BLaER1 (cell line): Measurements from ENCODE around the gene DLEU7.

Experiments used
- H3K27ac ChIP-seq: shearing (Covaris generic); formaldehyde crosslinking; 2 replicates; pipeline ENCODE4 v1.8.1; 2022
- H3K27me3 ChIP-seq: shearing (Covaris generic); formaldehyde crosslinking; 2 replicates; pipeline ENCODE4 v1.8.1; 2022
- H3K36me3 ChIP-seq: shearing (Covaris generic); formaldehyde crosslinking; 2 replicates; pipeline ENCODE4 v1.8.1; 2022
- H3K4me1 ChIP-seq: shearing (Covaris generic); formaldehyde crosslinking; 2 replicates; pipeline ENCODE4 v1.8.1; 2022
- H3K4me2 ChIP-seq: shearing (Covaris generic); formaldehyde crosslinking; 2 replicates; pipeline ENCODE4 v1.8.1; 2022
- H3K4me3 ChIP-seq: shearing (Covaris generic); formaldehyde crosslinking; 2 replicates; pipeline ENCODE4 v1.8.1; 2022
- H3K9ac ChIP-seq: shearing (Covaris generic); formaldehyde crosslinking; 2 replicates; pipeline ENCODE4 v1.8.1; 2022
- H3K9me3 ChIP-seq: shearing (Covaris generic); formaldehyde crosslinking; 2 replicates; pipeline ENCODE4 v1.8.1; 2022
- H4K20me1 ChIP-seq: shearing (Covaris generic); formaldehyde crosslinking; 2 replicates; pipeline ENCODE4 v1.8.1; 2022
- Cebpa-rat ChIP-seq: shearing (Covaris generic); IDR thresholded peaks from 2 replicates; pipeline ENCODE4 v1.8.1; 2022

DLEU7 gene

GRCh38 chr13:50800091-50800739, 43.3 kb downstream of the DLEU7 start:
- TF ChIP-seq Cebpa-rat, result no peak

GRCh38 chr13:50798923-50799322, 44.6 kb downstream of the DLEU7 start:
- Histone ChIP-seq H4K20me1 (no peaks in the 10 kb centered on the region), H3K27ac (no peak overlapping the region), H3K9ac (no peak overlapping the region), H3K9me3 (no peaks in the 10 kb centered on the region), H3K4me1 (peaks cover 36% of the 10 kb centered on the region), H3K36me3 (no peaks in the 10 kb centered on the region), H3K4me2 (peak overlapping the region; percentile 61; the same call in 1 of the 2 replicates), H3K4me3 (no peak overlapping the region), H3K27me3 (no peaks in the 10 kb centered on the region)
- no peak for TF ChIP-seq Cebpa-rat

More at GRCh38 chr13:50800091-50800739, 43.3 kb downstream of the DLEU7 start:
- no peaks in the 10 kb centered on the region for H4K20me1 ChIP-seq
- H3K4me2 ChIP-seq, result peak overlapping the region; percentile 61
- no peaks in the 10 kb centered on the region for H3K36me3 ChIP-seq
- no peak overlapping the region for H3K4me3 ChIP-seq
- peak overlapping the region; percentile 5; the same call in 1 of the 2 replicates for H3K9ac ChIP-seq
- peaks cover 36% of the 10 kb centered on the region for H3K4me1 ChIP-seq
- H3K9me3 ChIP-seq, result no peaks in the 10 kb centered on the region
- H3K27ac ChIP-seq, result peak overlapping the region; percentile 35
- no peaks in the 10 kb centered on the region for H3K27me3 ChIP-seq

- H3K27ac ChIP-seq, result no peak overlapping the region
- H3K27me3 ChIP-seq, result no peaks in the 10 kb centered on the region
- H3K36me3 ChIP-seq, result no peaks in the 10 kb centered on the region
- H3K4me2 ChIP-seq, result no peak overlapping the region
- no peaks in the 10 kb centered on the region for H4K20me1 ChIP-seq
- TF ChIP-seq Cebpa-rat, result no peak
- peaks cover 34% of the 10 kb centered on the region for H3K4me1 ChIP-seq
- H3K9me3 ChIP-seq, result peaks cover 10% of the 10 kb centered on the region
- H3K9ac ChIP-seq, result no peak overlapping the region
- no peak overlapping the region for H3K4me3 ChIP-seq
Measured at GRCh38 chr13:50797091-50797490, 46.4 kb downstream of the DLEU7 start.

DNA sequence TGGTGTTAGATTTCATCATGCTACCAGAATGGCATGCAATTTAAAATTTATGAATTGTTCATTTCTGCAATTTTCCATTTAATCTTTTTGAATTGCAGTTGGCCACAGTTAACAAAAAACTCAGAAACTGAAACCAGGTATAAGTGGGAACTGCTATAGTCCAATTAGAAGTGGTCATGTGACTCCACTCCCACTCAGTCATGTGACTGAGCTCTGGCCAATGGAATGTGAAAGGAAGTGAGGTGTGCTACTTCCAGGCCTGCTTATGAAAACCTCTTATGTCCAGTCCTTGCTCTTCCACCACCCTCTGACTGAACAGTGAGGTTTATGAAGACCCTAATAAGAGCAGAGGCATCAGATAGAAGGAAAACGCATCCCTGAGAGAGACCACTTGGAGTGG, 47.0 kb downstream of the DLEU7 start:
- no peaks in the 10 kb centered on the region for H4K20me1 ChIP-seq
- H3K4me3 ChIP-seq, result no peak overlapping the region
- peaks cover 28% of the 10 kb centered on the region for H3K4me1 ChIP-seq
- no peak overlapping the region for H3K9ac ChIP-seq
- no peak overlapping the region for H3K4me2 ChIP-seq
- no peaks in the 10 kb centered on the region for H3K27me3 ChIP-seq
- TF ChIP-seq Cebpa-rat, result no peak
- H3K27ac ChIP-seq, result no peak overlapping the region
- peaks cover 10% of the 10 kb centered on the region for H3K9me3 ChIP-seq
- H3K36me3 ChIP-seq, result no peaks in the 10 kb centered on the region

- H4K20me1 ChIP-seq, result no peaks in the 10 kb centered on the region
- no peak overlapping the region for H3K4me2 ChIP-seq
- H3K27me3 ChIP-seq, result no peaks in the 10 kb centered on the region
- TF ChIP-seq Cebpa-rat, result no peak
- no peaks in the 10 kb centered on the region for H3K36me3 ChIP-seq
- peaks cover 6% of the 10 kb centered on the region for H3K4me1 ChIP-seq
- no peak overlapping the region for H3K27ac ChIP-seq
- no peak overlapping the region for H3K4me3 ChIP-seq
- peaks cover 10% of the 10 kb centered on the region for H3K9me3 ChIP-seq
- H3K9ac ChIP-seq, result no peak overlapping the region
Measured at GRCh38 chr13:50794226-50794625, 49.3 kb downstream of the DLEU7 start.

GRCh38 chr13:50793026-50793425, 50.5 kb downstream of the DLEU7 start:
- Histone ChIP-seq H3K36me3 (no peaks in the 10 kb centered on the region), H3K4me2 (no peak overlapping the region), H3K9ac (no peak overlapping the region), H3K9me3 (peaks cover 10% of the 10 kb centered on the region), H3K27ac (no peak overlapping the region), H3K4me3 (no peak overlapping the region), H3K4me1 (no peaks in the 10 kb centered on the region), H4K20me1 (no peaks in the 10 kb centered on the region), H3K27me3 (no peaks in the 10 kb centered on the region)
- no peak for TF ChIP-seq Cebpa-rat

DNA sequence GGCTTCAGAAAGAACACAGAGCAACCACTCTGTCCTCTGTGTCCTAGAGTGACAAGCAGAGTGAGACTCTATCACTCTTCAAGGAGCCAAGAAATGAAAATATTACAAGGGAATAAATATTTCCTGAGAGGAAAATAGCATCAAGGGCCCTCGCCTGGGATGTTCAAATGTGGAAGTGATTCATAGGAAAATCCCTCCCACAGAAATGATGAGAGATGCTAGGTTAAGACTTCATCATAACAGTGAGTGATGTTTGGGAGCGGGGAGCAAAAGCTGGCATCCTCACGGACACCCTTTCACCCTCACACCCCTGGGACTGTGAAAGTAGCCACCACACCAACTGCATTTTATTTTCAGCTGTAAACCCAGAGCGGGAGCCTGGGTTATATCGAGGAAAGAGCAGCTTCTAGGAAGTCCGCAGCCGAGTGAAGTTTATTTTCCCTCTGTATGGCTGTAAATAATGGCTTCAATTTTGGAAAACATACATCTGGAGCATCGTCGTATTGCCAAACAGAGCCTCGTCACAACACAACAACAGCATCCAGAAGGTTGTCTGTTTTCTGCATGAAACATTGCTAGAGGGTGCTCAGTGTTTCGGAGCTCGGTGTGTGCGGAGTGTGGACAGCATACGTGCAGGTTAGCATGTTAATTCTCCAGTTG, 54.8 kb downstream of the DLEU7 start:
- TF ChIP-seq Cebpa-rat, result no peak
- peaks cover 10% of the 10 kb centered on the region for H3K9me3 ChIP-seq
- H3K4me2 ChIP-seq, result no peak overlapping the region
- H4K20me1 ChIP-seq, result no peaks in the 10 kb centered on the region
- H3K9ac ChIP-seq, result no peak overlapping the region
- H3K4me1 ChIP-seq, result no peaks in the 10 kb centered on the region
- no peaks in the 10 kb centered on the region for H3K36me3 ChIP-seq
- H3K4me3 ChIP-seq, result no peak overlapping the region
- no peaks in the 10 kb centered on the region for H3K27me3 ChIP-seq
- no peak overlapping the region for H3K27ac ChIP-seq

- no peaks in the 10 kb centered on the region for H4K20me1 ChIP-seq
- TF ChIP-seq Cebpa-rat, result no peak
- H3K27me3 ChIP-seq, result no peaks in the 10 kb centered on the region
- H3K4me3 ChIP-seq, result no peak overlapping the region
- H3K9ac ChIP-seq, result no peak overlapping the region
- H3K9me3 ChIP-seq, result no peaks in the 10 kb centered on the region
- H3K36me3 ChIP-seq, result no peaks in the 10 kb centered on the region
- H3K27ac ChIP-seq, result no peak overlapping the region
- no peak overlapping the region for H3K4me2 ChIP-seq
- H3K4me1 ChIP-seq, result peaks cover 6% of the 10 kb centered on the region; the same call in 1 of the 2 replicates
Measured at GRCh38 chr13:50787316-50788195, 55.9 kb downstream of the DLEU7 start.

DNA sequence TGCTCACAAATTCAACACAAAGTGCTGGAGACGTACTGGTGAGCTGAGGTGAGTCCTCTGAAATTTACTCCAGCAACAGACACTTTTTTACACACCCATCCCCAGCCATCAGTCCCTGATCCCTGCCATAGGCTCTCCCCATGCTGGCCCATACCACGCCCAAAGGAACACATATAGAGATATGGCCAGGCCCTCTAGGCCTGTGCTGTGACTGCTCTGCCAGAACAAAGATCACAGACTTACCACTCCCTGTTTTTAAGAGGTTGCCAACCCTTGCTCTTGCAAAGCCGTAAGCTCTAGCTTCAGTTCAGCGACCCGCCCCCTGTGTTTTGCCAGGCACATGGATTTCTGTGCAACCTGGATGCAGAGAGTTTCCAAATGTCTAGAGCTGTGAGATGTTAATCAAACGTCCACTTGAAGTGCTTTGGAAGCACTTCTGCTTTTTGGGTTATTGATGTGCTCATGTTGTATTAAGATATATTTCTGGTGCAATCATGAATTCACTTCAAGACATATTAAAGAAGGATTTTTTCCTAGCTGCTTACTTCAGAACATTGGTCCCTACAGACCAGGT, 59.7 kb downstream of the DLEU7 start:
- no peak overlapping the region for H3K27ac ChIP-seq
- no peak overlapping the region for H3K4me2 ChIP-seq
- peaks cover 6% of the 10 kb centered on the region; the same call in 1 of the 2 replicates for H3K4me1 ChIP-seq
- no peak overlapping the region for H3K4me3 ChIP-seq
- H3K9ac ChIP-seq, result no peak overlapping the region
- TF ChIP-seq Cebpa-rat, result no peak
- H3K36me3 ChIP-seq, result no peaks in the 10 kb centered on the region
- no peaks in the 10 kb centered on the region for H3K9me3 ChIP-seq
- no peaks in the 10 kb centered on the region for H4K20me1 ChIP-seq
- no peaks in the 10 kb centered on the region for H3K27me3 ChIP-seq
